Left ventricle myocardium superior (tissue), 1 donor: ENCODE results near the gene MORC3. TPM values are rescaled to one million over a fixed set of nuclear protein-coding genes. Genes with fewer than 3 reads are reported as not detected.

Experiments used
- ATAC-seq: fragments of 200-7000 bp; cut with Tn5 transposase; one replicate; pipeline ENCODE4 v1.9.1; 2020; ENCODE audit warnings: mild to moderate bottlenecking, moderate library complexity
- DNase-seq: peaks from one replicate; pipeline ENCODE4 v3.0.0-alpha.2; 2020
- intact Hi-C: fragments of 100-400 bp; cut with micrococcal nuclease; formaldehyde crosslinking; loops from one replicate; pipeline ENCODE4 v1.11.0; 2022
- total RNA-seq: library from RNA; stranded (reverse); fragmentation: NEBNext Ultra II Directional; extraction: Animal tissue kit (Norgen Biotek cat#: 25700); gene quantifications from one replicate; pipeline ENCODE4 v1.2.1, GENCODE V29; 2021
- donor health status: DM: no; HTN: yes; CAD: no; lungs with severe emphysema.

MORC3 gene
- total RNA-seq, 1 donor from 2014 or later = 22.2 TPM

DNA sequence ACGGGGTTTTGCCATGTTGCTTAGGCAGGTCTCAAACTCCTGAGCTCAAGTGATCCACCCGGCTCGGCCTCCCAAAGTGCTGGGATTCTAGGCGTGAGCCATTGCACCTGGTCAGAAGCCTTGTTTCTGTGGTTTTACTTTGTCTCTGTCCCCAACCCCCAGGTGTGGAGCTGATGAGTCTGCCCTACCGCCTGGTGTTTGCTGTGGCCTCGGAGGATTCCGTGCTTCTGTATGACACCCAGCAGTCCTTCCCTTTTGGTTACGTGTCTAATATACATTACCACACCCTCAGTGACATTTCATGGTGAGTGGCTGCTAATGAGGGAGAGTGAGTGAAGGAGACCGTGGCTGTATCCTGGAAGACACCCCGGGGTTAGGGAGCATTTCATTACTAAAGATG, 91.3 kb downstream of the MORC3 start:
- no peak for ATAC-seq
- intact Hi-C loops = no loop called here
- no peak for DNase-seq

GRCh38 chr21:36412916-36413315, 92.9 kb downstream of the MORC3 start:
- DNase-seq (no peak), ATAC-seq (no peak)
- intact Hi-C loops = no loop called here

GRCh38 chr21:36415375-36415774, 95.4 kb downstream of the MORC3 start:
- no peak for ATAC-seq
- intact Hi-C loops = no loop called here
- DNase-seq = no peak

- DNase-seq = no peak
- intact Hi-C loops = no loop called here
- ATAC-seq = no peak
These were observed 99.2 kb downstream of the MORC3 start for GRCh38 chr21:36419241-36419640.

DNA sequence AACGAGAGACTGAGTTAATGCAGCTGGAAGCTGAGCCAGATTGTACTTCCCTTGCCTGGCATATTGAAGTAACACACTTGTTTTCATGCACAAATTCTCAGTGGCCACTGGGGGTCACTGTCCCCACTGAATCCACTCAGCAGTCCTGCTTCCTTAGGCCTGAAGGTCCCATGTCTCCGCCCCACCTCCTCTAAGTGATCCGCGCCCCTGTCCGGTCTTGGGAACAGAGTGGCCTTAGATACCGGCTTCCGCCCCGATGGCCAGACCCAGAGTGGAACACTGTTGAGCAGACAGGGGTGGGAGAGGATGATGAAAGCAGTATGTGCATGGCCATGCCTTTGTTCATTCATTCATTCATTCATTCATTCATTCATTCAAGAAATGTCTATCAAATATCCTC, 100.0 kb downstream of the MORC3 start:
- intact Hi-C loops = no loop called here
- DNase-seq (peak; percentile 75), ATAC-seq (peak; percentile 94)

GRCh38 chr21:36420571-36421339, 100.8 kb downstream of the MORC3 start:
- DNase-seq = no peak
- ATAC-seq = no peak
- intact Hi-C loops = no loop called here

GRCh38 chr21:36422279-36423098, 102.5 kb downstream of the MORC3 start:
- peak; percentile 49 for ATAC-seq
- intact Hi-C loops = no loop called here
- DNase-seq = peak; percentile 52

DNA sequence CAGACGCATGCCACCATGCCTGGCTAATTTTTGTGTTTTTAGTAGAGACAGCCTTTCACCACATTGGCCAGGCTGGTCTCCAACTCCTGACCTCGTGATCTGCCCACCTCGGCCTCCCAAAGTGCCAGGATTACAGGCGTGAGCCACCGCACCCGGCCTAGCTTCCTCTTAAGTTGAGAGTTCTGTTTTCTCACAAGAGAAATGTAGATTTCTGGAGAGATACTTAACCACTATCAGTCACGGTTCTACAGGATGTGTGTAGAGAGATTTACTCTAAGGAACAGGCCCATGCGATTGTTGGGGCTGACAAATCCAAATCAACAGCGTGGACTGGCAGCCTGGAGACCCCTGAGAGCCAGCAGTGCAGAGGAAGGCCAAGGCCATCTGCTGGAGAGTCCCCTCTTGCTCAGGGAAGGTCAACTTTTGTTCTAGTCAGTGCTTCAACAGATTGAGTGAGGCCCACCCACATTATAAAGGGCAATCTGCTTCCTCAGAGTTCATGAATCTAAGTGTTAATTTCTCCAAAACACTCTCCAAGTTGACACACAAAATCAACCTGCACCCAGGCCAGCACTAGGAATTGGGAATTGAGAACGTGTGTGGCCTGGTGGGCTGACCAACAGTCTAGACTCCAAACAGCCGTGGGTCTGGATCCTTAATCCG, 103.9 kb downstream of the MORC3 start:
- intact Hi-C loops = no loop called here
- no peak for DNase-seq

DNA sequence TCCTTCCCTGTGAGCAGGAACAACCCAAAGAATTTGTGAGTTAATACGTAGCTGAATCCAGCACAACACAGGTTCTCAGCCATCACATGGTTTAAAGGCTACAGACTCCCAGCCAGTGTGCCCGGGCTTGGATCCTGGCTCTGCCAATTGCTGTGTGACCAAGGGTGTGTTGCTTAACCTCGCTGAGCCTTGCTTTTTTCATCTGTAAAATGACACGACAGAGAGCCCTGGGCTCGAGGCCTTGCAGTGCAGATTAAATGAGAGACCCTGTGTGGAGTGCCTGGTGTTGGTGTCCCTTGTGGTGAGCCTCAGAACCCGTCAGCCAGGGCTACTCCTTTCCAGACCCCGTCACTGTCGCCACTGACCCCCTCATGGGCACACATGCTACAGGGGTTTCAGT, 104.6 kb downstream of the MORC3 start:
- intact Hi-C loops = no loop called here
- ATAC-seq (no peak), DNase-seq (no peak)

More for the DNA sequence above, 103.9 kb downstream of the MORC3 start:
- no peak for ATAC-seq

- no peak for DNase-seq
- intact Hi-C loops = no loop called here
These were observed 105.3 kb downstream of the MORC3 start for GRCh38 chr21:36425286-36425685.

More at GRCh38 chr21:36425286-36425685, 105.3 kb downstream of the MORC3 start:
- ATAC-seq = no peak

Other genes starting within 250 kb of the MORC3 start
- gene CBR3, start 185.1 kb upstream of the MORC3 start, total RNA-seq = 2.6 TPM
- gene DOP1B, start 163.4 kb upstream of the MORC3 start, total RNA-seq = 15.8 TPM
- gene CHAF1B, start 65.2 kb downstream of the MORC3 start, total RNA-seq = 0.52 TPM
- not detected for gene CLDN14, start 159.9 kb downstream of the MORC3 start, total RNA-seq